Esophagus muscularis mucosa (tissue), 4 donors: ENCODE measurements around the gene SSBP2. TPM values are rescaled to one million over a fixed set of nuclear protein-coding genes. Genes with fewer than 3 reads are reported as not detected.

Experiments
- DNase-seq: peaks from one replicate; pipeline ENCODE4 v3.0.0-alpha.2; 2017; ENCODE audit errors: extremely low spot score
- H3K27ac ChIP-seq, 4 donors: fragments of 200-600 bp; sonication (generic); replicated peaks in 1 of 4; 1 replicate in 3 of 4; 2 replicates in 1 of 4; pipeline ENCODE4 v1.5.1; 2016 to 2019; ENCODE audit warnings: mild to moderate bottlenecking in 1 of 4
- H3K27me3 ChIP-seq, 4 donors: fragments of 200-600 bp; sonication (generic); one replicate each; pipeline versions ENCODE4 v1.5.1 to v1.6.0; 2016 to 2019
- H3K36me3 ChIP-seq, 4 donors: fragments of 200-600 bp; sonication (generic); one replicate each; pipeline ENCODE4 v1.5.1; 2016 to 2019
- H3K4me1 ChIP-seq, 4 donors: fragments of 200-600 bp; sonication (generic); one replicate each; pipeline ENCODE4 v1.5.1; 2016 to 2019
- H3K4me3 ChIP-seq, 4 donors: fragments of 200-600 bp; sonication (generic); 1 replicate in 2 of 4; 2 replicates in 2 of 4; pipeline ENCODE4 v1.5.1; 2016 to 2019; ENCODE audit warnings: mild to moderate bottlenecking in 4 of 4, moderate library complexity in 1 of 4
- H3K9me3 ChIP-seq, 4 donors: fragments of 200-600 bp; sonication (generic); 1 replicate in 3 of 4; 2 replicates in 1 of 4; pipeline ENCODE4 v1.5.1; 2016 to 2019
- EP300 ChIP-seq: sonication (generic); formaldehyde crosslinking; IDR thresholded peaks from one replicate; pipeline ENCODE4 v1.6.1; 2017; ENCODE audit warnings: antibody characterized with exemption
- POLR2A ChIP-seq: fragments of 450-650 bp; IDR thresholded peaks from one replicate; pipeline ENCODE4 v1.6.1; 2017; ENCODE audit warnings: antibody characterized with exemption, moderate library complexity, mild to moderate bottlenecking, low read depth
- POLR2AphosphoS5 ChIP-seq, 2 donors: sonication (generic); formaldehyde crosslinking; IDR thresholded peaks; one replicate each; pipeline ENCODE4 v1.6.1; 2017; ENCODE audit warnings: antibody characterized with exemption in 2 of 2
- WGBS: methylation state at CpG from one replicate; pipeline ENCODE4 v1.1.5; 2018; 5-methylcytosine and 5-hydroxymethylcytosine counted together
- intact Hi-C: fragments of 100-400 bp; cut with DNase I; formaldehyde crosslinking; loops from one replicate; pipeline ENCODE4 v1.15.1; 2023
- total RNA-seq, 4 donors: library from RNA; depleted of rRNA; stranded (reverse); fragments of >200 nt; gene quantifications; one replicate each; pipeline versions ENCODE4 v1.1.0 to v1.2.1, GENCODE V29; 2016
- TF ChIP-seq, protein P1 (sequence below), 3 experiments: fragments of 200-600 bp in 2 of 3; fragments of 450-650 bp in 1 of 3; sonication (generic) in 2 of 3; IDR thresholded peaks; one replicate each; pipeline ENCODE4 v1.5.1; 2017 to 2019; ENCODE audit warnings: antibody characterized with exemption in 3 of 3, mild to moderate bottlenecking in 2 of 3, moderate library complexity in 1 of 3

SSBP2 gene
- total RNA-seq, 4 donors from 2014 or later: 62.9 to 97.2 (median 74.2) TPM

DNA sequence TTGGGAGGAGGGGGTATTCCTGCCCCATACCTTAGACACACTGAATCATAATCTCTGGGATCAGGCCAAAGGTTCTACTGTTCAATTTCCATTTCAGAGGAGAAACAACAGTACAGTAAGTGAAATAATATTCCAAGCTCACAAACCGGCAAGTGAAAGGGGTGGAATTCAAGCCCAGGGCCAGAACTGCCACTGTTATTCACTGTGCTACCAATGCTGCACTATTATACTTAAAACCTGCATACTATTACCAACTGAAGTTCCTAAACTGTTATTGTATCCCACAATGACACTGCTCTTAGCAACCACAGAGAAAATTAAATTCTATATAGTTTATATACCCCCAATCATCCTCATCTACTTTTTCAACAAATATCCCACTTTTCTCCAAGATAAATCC lies 24.6 kb downstream of the SSBP2 start:
- intact Hi-C loops: no loop called here
- WGBS: 16% methylated on average over 1 of the region's 1 CpG
- no peaks in the 10 kb centered on the region for H3K9me3 ChIP-seq
- H3K27ac ChIP-seq: no peak overlapping the region
- H3K4me1 ChIP-seq: peaks cover 15 to 68% (median 61%) of the 10 kb centered on the region in 4 donors
- TF ChIP-seq EP300 (no peak), POLR2AphosphoS5 (IDR thresholded peaks at IDR 0.05) (no peak), POLR2A (no peak)
- TF ChIP-seq, protein P1, sequence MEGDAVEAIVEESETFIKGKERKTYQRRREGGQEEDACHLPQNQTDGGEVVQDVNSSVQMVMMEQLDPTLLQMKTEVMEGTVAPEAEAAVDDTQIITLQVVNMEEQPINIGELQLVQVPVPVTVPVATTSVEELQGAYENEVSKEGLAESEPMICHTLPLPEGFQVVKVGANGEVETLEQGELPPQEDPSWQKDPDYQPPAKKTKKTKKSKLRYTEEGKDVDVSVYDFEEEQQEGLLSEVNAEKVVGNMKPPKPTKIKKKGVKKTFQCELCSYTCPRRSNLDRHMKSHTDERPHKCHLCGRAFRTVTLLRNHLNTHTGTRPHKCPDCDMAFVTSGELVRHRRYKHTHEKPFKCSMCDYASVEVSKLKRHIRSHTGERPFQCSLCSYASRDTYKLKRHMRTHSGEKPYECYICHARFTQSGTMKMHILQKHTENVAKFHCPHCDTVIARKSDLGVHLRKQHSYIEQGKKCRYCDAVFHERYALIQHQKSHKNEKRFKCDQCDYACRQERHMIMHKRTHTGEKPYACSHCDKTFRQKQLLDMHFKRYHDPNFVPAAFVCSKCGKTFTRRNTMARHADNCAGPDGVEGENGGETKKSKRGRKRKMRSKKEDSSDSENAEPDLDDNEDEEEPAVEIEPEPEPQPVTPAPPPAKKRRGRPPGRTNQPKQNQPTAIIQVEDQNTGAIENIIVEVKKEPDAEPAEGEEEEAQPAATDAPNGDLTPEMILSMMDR (IDR thresholded peaks at IDR 0.05): no peak
- no peak for DNase-seq
- H3K27me3 ChIP-seq: no peaks in the 10 kb centered on the region
- no peaks in the 10 kb centered on the region for H3K36me3 ChIP-seq
- no peak overlapping the region for H3K4me3 ChIP-seq

DNA sequence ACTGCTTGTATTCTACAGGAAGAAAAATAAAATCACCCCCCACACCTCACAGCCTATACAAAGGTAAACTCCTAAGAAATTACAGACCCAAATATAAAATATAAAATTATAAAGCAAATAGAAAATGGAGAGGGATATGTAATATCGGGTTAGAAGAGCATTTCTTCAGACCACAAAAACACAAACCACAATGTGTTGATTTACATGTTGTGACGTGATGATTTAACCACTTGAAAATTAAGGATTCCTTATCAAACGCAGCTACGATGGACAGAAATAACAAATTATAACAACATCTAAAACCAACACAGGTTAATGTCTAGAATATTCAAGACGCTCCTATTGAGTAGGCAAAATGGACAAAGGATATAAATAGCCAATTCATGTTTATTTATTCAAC lies 26.3 kb downstream of the SSBP2 start:
- DNase-seq: no peak
- Histone ChIP-seq H3K36me3 (no peaks in the 10 kb centered on the region), H3K9me3 (no peaks in the 10 kb centered on the region), H3K4me1 (peaks cover 15 to 77% (median 75%) of the 10 kb centered on the region in 4 donors), H3K27me3 (no peaks in the 10 kb centered on the region), H3K4me3 (no peak overlapping the region), H3K27ac (no peak overlapping the region)
- TF ChIP-seq POLR2AphosphoS5 (IDR thresholded peaks at IDR 0.05): no peak
- no peak for TF ChIP-seq EP300
- TF ChIP-seq, protein P1 (IDR thresholded peaks at IDR 0.05): no peak
- TF ChIP-seq POLR2A: no peak
- WGBS: 87% methylated on average over 5 of the region's 5 CpGs
- intact Hi-C loops: no loop called here

DNA sequence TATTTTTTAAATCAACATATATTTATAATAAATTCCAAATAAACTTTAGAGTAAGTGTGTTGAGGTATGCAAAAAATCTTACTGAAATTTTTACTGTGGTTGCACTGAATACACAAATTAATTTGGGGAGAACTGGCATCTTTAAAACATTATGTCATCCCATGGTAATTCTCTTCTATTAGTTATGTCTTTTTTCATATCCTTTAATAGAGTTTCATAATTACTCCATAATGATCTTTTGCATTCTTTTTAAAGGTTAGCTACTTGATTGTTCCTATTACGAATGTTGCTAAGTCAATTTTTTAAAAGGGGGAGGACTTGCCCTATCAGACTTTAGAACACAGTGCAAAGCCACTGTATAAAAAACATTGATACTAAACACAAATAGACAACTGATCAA lies 26.8 kb downstream of the SSBP2 start:
- peaks cover 15 to 81% (median 80%) of the 10 kb centered on the region in 4 donors for H3K4me1 ChIP-seq
- no peak for DNase-seq
- 61% methylated on average over 1 of the region's 1 CpG for WGBS
- H3K27ac ChIP-seq: no peak overlapping the region
- intact Hi-C loops: no loop called here
- TF ChIP-seq, protein P1 (IDR thresholded peaks at IDR 0.05): no peak
- TF ChIP-seq EP300 (no peak), POLR2A (no peak), POLR2AphosphoS5 (IDR thresholded peaks at IDR 0.05) (no peak)
- H3K27me3 ChIP-seq: no peaks in the 10 kb centered on the region
- H3K4me3 ChIP-seq: no peak overlapping the region
- no peaks in the 10 kb centered on the region for H3K36me3 ChIP-seq
- no peaks in the 10 kb centered on the region for H3K9me3 ChIP-seq

DNA sequence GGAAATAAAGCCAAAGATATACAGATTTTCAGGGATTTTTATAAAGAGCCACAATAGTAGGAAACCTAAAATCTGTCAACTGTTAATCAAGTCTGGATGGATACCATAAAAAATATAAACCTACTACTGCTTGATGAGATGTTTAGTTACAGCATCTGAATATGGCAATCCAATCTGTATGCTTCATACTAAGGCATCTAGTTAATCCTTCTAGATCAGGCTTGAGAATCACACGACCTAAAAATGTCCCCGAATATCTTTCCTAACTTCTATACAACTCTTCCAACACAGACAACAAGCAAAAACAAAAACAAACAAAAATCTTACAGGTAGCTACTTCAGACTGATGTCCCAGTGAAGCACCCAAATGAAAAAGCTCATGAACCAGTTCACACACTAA lies 29.8 kb downstream of the SSBP2 start:
- intact Hi-C loops: no loop called here
- Histone ChIP-seq H3K9me3 (no peaks in the 10 kb centered on the region), H3K27ac (no peak overlapping the region), H3K4me3 (no peak overlapping the region), H3K27me3 (no peaks in the 10 kb centered on the region), H3K4me1 (peaks cover 14 to 90% (median 90%) of the 10 kb centered on the region in 4 donors), H3K36me3 (no peaks in the 10 kb centered on the region)
- WGBS: 66% methylated on average over 2 of the region's 2 CpGs
- DNase-seq: no peak
- TF ChIP-seq EP300: no peak

DNA sequence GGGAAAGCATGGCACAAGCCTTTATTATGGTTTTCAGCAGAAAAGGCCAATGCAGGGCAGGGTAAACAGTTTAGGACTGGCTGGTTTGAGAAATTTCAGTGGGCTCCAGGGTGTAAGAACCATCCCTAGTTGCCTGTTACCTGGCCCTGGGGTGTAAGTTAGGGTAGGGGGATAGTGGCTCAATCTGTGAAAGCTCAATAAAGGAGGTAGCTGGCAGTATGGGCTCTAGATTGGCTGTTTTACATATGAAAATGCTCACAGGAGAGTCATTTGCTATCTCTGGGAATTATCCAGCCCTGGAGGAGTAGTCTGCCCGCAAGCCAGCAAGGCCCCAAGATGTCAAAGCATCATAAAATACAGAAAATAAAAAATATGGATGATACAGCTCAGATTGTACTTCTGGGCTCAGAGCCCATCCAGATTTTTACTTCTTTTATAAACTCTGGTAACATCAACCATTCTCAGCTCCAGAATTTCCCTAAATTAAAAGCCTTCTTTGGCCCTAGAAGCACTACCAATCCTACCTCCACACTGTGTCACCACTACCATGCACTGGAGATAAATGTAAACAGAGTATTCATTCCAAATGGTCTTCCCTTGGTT lies 31.1 kb downstream of the SSBP2 start:
- 67% methylated on average over 1 of the region's 1 CpG for WGBS
- peaks cover 7 to 83% (median 82%) of the 10 kb centered on the region in 4 donors for H3K4me1 ChIP-seq
- H3K27me3 ChIP-seq: no peaks in the 10 kb centered on the region
- intact Hi-C loops: no loop called here
- TF ChIP-seq, protein P1 (IDR thresholded peaks at IDR 0.05): no peak
- TF ChIP-seq POLR2AphosphoS5 (IDR thresholded peaks at IDR 0.05): no peak
- no peak for TF ChIP-seq POLR2A
- TF ChIP-seq EP300: no peak
- no peak for DNase-seq
- H3K9me3 ChIP-seq: no peaks in the 10 kb centered on the region
- no peaks in the 10 kb centered on the region for H3K36me3 ChIP-seq
- no peak overlapping the region for H3K4me3 ChIP-seq
- no peak overlapping the region for H3K27ac ChIP-seq
